HUES6 (cell line): ENCODE results near the gene ZNF248.
"Not testable (repeated sequence)": the region's sequence is repeated elsewhere in the genome, so short reads cannot be mapped to it uniquely, and the experiment has no call there.

ENCODE experiments used
- H3K27ac ChIP-seq: 2 replicates; pipeline ENCODE4 v1.7.0; 2013; ENCODE audit warnings: low read depth, mild to moderate bottlenecking, low read length, inconsistent platforms
- H3K27me3 ChIP-seq: 2 replicates; pipeline ENCODE4 v1.6.1; 2013; ENCODE audit warnings: low read length; ENCODE audit not compliant: control insufficient read depth, insufficient read depth
- H3K36me3 ChIP-seq: 2 replicates; pipeline ENCODE4 v1.6.1; 2013; ENCODE audit warnings: low read length; ENCODE audit not compliant: control insufficient read depth, insufficient read depth
- H3K4me1 ChIP-seq: 2 replicates; pipeline ENCODE4 v1.6.1; 2013; ENCODE audit warnings: low read length; ENCODE audit not compliant: control insufficient read depth, insufficient read depth
- H3K4me3 ChIP-seq: 2 replicates; pipeline ENCODE4 v1.5.1; 2013; ENCODE audit warnings: low read depth, low read length
- H3K9ac ChIP-seq: one replicate; pipeline ENCODE4 v1.6.1; 2013; ENCODE audit warnings: mild to moderate bottlenecking, low read length
- H3K9me3 ChIP-seq: 2 replicates; pipeline ENCODE4 v1.6.1; 2013; ENCODE audit warnings: low read depth, low read length; ENCODE audit not compliant: control insufficient read depth, insufficient read depth

Gene ZNF248

GRCh38 chr10:37865957-37866803, 8.8 kb upstream of the ZNF248 start:
- no peaks in the 10 kb centered on the region for H3K4me1 ChIP-seq
- H3K27ac ChIP-seq, result no peak overlapping the region
- H3K9ac ChIP-seq, result no peak overlapping the region
- no peaks in the 10 kb centered on the region for H3K27me3 ChIP-seq
- peaks cover 56% of the 10 kb centered on the region for H3K9me3 ChIP-seq
- H3K36me3 ChIP-seq, result no peaks in the 10 kb centered on the region
- no peak overlapping the region for H3K4me3 ChIP-seq

DNA sequence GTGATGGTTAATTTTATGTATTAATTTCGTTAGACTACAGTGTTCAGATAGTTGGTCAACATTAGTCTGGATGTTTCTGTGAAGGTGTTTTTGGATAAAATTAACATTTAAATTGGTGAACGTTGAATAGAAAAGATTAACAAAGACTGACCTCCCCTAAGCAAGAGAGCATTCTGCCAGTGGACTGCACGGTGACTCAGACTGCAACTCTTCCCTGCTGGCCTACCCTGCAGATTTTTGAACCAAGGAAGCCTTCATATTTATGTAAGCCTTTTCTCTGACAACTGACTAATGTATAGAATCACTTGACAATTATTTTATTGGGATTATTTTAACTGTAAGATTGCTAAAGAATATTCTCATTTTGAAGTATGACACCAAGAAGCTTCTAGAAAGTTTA, 7.9 kb upstream of the ZNF248 start:
- H3K4me1 ChIP-seq, result no peaks in the 10 kb centered on the region
- no peak overlapping the region for H3K9ac ChIP-seq
- no peaks in the 10 kb centered on the region for H3K27me3 ChIP-seq
- no peak overlapping the region for H3K4me3 ChIP-seq
- H3K9me3 ChIP-seq, result peaks cover 58% of the 10 kb centered on the region
- no peak overlapping the region for H3K27ac ChIP-seq
- no peaks in the 10 kb centered on the region for H3K36me3 ChIP-seq

DNA sequence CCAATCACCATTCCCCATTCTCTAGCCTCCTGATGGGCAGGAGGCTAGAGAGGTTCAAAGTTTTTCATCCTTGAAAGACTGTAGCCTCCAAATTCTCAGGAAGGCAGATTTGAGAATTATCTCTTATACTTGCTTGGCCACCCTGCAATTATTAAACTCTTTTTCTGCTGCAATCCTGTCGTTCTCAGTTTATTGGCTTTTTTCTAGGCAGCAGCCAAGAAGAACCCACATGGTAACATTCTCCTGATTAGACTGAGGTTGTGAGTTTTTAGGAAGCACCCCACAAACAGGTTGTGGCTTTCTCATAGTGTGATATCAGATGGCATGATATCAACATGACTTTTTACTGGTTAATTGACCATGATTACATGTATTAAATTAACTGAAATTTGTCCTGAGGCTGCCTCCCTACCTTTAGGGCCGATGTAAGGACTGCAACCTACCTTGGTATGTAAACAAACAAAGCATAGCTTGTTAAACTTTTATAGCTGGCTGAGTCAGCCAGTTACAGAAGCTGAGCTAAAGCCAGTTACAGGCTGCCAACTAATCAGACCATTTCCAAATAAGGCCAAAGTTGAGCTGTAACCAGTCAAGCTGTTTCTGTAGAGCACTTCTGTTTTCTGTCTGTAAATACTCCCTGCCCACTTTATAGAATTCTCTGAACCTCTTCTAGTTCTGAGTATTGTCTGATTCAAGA, 3.2 kb upstream of the ZNF248 start:
- H3K9me3 ChIP-seq, result peaks cover 70% of the 10 kb centered on the region
- no peaks in the 10 kb centered on the region for H3K27me3 ChIP-seq
- H3K4me1 ChIP-seq, result no peaks in the 10 kb centered on the region
- no peak overlapping the region for H3K4me3 ChIP-seq
- no peaks in the 10 kb centered on the region for H3K36me3 ChIP-seq
- H3K9ac ChIP-seq, result no peak overlapping the region
- no peak overlapping the region for H3K27ac ChIP-seq

DNA sequence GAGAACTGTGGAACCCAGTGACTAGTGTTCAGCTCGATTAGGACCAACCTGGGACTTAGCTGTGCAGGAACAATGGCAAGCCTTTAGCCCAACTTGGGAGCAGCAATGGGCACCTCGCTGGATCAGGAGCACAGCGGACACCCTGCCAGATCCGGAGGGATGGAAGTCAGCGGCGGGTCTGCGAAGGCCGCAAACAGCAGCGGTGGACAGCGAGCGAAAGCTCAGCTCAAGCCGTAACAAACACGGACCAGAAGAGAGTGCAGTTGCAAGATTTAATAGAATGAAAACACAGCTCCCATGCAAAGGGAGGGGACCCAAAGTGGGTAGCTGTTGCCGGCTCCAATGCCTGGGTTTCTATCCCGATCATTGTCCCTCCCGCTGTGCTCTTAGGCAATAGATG, 1.9 kb upstream of the ZNF248 start:
- not testable (repeated sequence) for H3K4me1 ChIP-seq, H3K36me3 ChIP-seq, H3K9ac ChIP-seq, H3K27ac ChIP-seq, H3K27me3 ChIP-seq, H3K4me3 ChIP-seq
- peaks cover 65% of the 10 kb centered on the region for H3K9me3 ChIP-seq

GRCh38 chr10:37856881-37857286, 526 bp downstream of the ZNF248 start:
- H3K4me3 ChIP-seq, result peak overlapping the region; percentile 55; the same call in 1 of the 2 replicates
- H3K27ac ChIP-seq, result no peak overlapping the region
- peaks cover 58% of the 10 kb centered on the region for H3K9me3 ChIP-seq
- no peak overlapping the region for H3K9ac ChIP-seq
- H3K36me3 ChIP-seq, result no peaks in the 10 kb centered on the region
- no peaks in the 10 kb centered on the region for H3K4me1 ChIP-seq
- H3K27me3 ChIP-seq, result no peaks in the 10 kb centered on the region

GRCh38 chr10:37855636-37856035, 1.8 kb downstream of the ZNF248 start:
- no peaks in the 10 kb centered on the region for H3K4me1 ChIP-seq
- no peak overlapping the region for H3K4me3 ChIP-seq
- H3K9ac ChIP-seq, result no peak overlapping the region
- no peaks in the 10 kb centered on the region for H3K36me3 ChIP-seq
- H3K27me3 ChIP-seq, result no peaks in the 10 kb centered on the region
- H3K27ac ChIP-seq, result no peak overlapping the region
- H3K9me3 ChIP-seq, result peaks cover 47% of the 10 kb centered on the region

- Histone ChIP-seq H3K27ac (no peak overlapping the region), H3K36me3 (no peaks in the 10 kb centered on the region), H3K27me3 (no peaks in the 10 kb centered on the region), H3K9ac (no peak overlapping the region), H3K4me3 (no peak overlapping the region), H3K4me1 (no peaks in the 10 kb centered on the region), H3K9me3 (peaks cover 39% of the 10 kb centered on the region)
These were observed 2.8 kb downstream of the ZNF248 start for GRCh38 chr10:37854626-37855025.

DNA sequence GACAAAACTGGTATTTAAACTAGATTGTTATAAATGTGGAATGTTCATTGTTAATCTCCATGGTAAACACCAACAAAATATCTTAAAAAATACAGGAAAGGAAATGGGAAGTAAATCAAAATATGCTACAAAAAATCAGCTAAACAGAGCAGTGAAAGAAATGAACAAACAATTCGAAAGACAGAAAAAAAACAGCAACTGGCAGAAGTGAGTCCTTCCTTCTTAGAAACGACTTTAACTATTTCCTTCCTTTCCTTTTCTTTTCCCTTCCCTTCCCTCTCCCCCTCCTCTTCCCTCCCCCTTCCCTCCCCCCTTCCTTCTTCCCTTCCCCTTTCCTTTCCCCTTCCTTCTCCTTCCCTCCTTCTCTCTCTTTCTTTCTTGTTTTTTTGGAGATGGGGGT, 12.8 kb downstream of the ZNF248 start:
- no peak overlapping the region for H3K4me3 ChIP-seq
- no peaks in the 10 kb centered on the region for H3K4me1 ChIP-seq
- no peaks in the 10 kb centered on the region for H3K27me3 ChIP-seq
- H3K9me3 ChIP-seq, result peaks cover 45% of the 10 kb centered on the region
- no peaks in the 10 kb centered on the region for H3K36me3 ChIP-seq
- H3K27ac ChIP-seq, result no peak overlapping the region
- no peak overlapping the region for H3K9ac ChIP-seq

- Histone ChIP-seq H3K4me1 (no peaks in the 10 kb centered on the region), H3K9me3 (peaks cover 59% of the 10 kb centered on the region), H3K36me3 (no peaks in the 10 kb centered on the region), H3K9ac (no peak overlapping the region), H3K27ac (no peak overlapping the region), H3K27me3 (no peaks in the 10 kb centered on the region), H3K4me3 (no peak overlapping the region)
These were observed 18.2 kb downstream of the ZNF248 start for GRCh38 chr10:37839243-37839642.

- H3K9me3 ChIP-seq, result peaks cover 80% of the 10 kb centered on the region
- H3K27me3 ChIP-seq, result no peaks in the 10 kb centered on the region
- H3K27ac ChIP-seq, result no peak overlapping the region
- no peak overlapping the region for H3K4me3 ChIP-seq
- no peaks in the 10 kb centered on the region for H3K4me1 ChIP-seq
- no peaks in the 10 kb centered on the region; the same call in 1 of the 2 replicates for H3K36me3 ChIP-seq
- H3K9ac ChIP-seq, result no peak overlapping the region
These were observed 25.7 kb downstream of the ZNF248 start for GRCh38 chr10:37831495-37832333.
